ENCODE results near the gene REPS1.

The REPS1 gene

DNA sequence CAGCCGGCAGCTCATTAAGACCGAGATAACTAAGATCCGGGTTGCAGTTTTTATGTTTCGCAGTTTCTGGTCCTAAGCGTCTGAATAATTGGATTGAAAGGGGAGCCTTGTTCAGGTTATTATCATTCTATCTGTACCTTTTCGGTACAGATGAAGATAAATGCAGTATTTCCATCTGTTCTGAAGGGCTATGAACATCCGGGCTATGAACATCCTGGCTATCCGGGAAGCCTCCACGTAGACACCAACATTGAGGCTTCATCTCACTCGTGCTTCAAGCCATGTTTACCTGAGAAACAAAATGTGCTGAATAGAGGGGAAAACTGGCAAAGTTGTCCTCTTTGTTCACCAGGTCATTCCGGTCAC, 399 bp upstream of the REPS1 start:
- FAIRE-seq = no peak
- no peak for TF ChIP-seq PAX5 (IDR thresholded peaks at IDR 0.05; ENCODE audit: insufficient read depth, low read length, severe bottlenecking)
- TF ChIP-seq SPI1 (IDR thresholded peaks at IDR 0.05; ENCODE audit: low read depth, low read length) = no peak
- TF ChIP-seq POLR2A (IDR thresholded peaks at IDR 0.05; ENCODE audit: low read depth, low read length) = no peak
- TF ChIP-seq POU2F2 (IDR thresholded peaks at IDR 0.05; ENCODE audit: low read depth, low read length) = no peak
- no peak for TF ChIP-seq POLR2AphosphoS5 (IDR thresholded peaks at IDR 0.05; ENCODE audit: low read depth, low read length)
- TF ChIP-seq TAF1 (IDR thresholded peaks at IDR 0.05; ENCODE audit: low read depth, low read length) = no peak
- no peak for DNase-seq (ENCODE audit: insufficient read length, low spot score)

DNA sequence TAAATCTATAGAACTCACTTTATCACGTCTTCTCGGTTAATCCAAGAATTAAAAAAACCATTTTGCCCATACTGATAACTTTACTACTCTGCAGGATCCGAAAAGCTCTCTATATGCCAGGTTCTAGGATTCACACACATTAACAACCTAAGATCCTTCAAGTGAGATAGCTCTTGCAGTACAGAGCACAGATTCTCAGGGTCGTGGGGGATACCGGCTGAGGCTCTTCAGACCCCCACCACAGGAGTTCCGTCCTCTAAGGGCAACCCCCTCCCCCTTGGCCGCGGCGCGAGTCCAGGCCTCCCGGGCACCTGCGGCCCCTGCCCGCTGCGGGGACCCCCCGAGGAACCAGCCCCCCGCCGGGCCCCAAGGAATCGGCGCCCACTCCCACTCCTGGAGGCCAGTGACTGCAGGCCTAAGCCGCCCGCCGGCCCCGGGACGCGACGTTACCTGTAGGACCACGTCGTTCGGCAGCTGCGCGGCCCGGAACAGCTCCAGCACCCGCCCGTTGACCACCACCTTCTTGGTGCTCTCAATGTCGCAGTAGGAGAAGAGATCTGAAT, 892 bp downstream of the REPS1 start:
- no peak for TF ChIP-seq POU2F2 (IDR thresholded peaks at IDR 0.05; ENCODE audit: low read depth, low read length)
- TF ChIP-seq TAF1 (IDR thresholded peaks at IDR 0.05; ENCODE audit: low read depth, low read length) = no peak
- no peak for TF ChIP-seq POLR2A (IDR thresholded peaks at IDR 0.05; ENCODE audit: low read depth, low read length)
- TF ChIP-seq PAX5 (IDR thresholded peaks at IDR 0.05; ENCODE audit: insufficient read depth, low read length, severe bottlenecking) = no peak
- no peak for TF ChIP-seq POLR2AphosphoS5 (IDR thresholded peaks at IDR 0.05; ENCODE audit: low read depth, low read length)
- no peak for TF ChIP-seq SPI1 (IDR thresholded peaks at IDR 0.05; ENCODE audit: low read depth, low read length)
- no peak for DNase-seq (ENCODE audit: insufficient read length, low spot score)
- FAIRE-seq = no peak

DNA sequence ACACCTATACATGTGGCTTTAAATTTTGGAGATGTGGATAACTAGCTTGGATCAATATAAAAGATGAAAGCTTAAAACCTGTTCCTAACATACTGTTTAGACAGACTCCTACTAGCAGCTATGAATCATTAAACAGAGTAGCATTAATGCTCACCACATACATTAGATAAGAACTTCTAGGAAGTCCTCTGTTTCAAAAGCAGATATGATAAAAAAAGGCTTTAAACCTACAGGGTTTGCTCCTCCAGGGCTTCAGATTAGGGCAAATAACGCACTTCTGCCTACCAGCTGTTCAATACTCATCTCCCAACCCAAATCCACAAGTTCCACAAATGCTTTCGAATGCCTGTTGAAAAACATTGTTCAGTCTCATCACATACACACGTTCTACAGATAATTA, 1.5 kb downstream of the REPS1 start:
- DNase-seq (ENCODE audit: insufficient read length, low spot score) = no peak
- no peak for TF ChIP-seq POLR2A (IDR thresholded peaks at IDR 0.05; ENCODE audit: low read depth, low read length)
- no peak for TF ChIP-seq SPI1 (IDR thresholded peaks at IDR 0.05; ENCODE audit: low read depth, low read length)
- no peak for TF ChIP-seq POLR2AphosphoS5 (IDR thresholded peaks at IDR 0.05; ENCODE audit: low read depth, low read length)
- no peak for TF ChIP-seq POU2F2 (IDR thresholded peaks at IDR 0.05; ENCODE audit: low read depth, low read length)
- TF ChIP-seq TAF1 (IDR thresholded peaks at IDR 0.05; ENCODE audit: low read depth, low read length) = no peak
- FAIRE-seq = peak; percentile 28

DNA sequence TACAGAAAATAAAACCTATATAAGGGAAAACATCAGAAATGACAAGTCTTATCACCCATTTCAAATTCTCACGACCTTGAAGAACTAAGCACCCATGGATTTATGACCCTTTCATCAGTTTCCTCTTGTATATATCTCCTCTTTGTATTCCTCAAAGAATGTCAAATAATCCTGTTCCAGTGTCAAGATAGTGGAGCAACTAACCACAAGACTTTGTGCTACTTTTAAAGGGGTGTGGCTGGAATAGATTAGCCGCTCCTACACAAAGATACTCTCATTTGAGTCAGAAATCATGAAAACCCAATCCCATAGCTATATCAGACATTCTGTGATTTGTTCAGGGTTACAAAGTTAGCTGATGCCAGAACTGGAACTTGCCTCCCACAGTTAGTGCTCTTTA, 6.6 kb downstream of the REPS1 start:
- FAIRE-seq (no peak), DNase-seq (ENCODE audit: insufficient read length, low spot score) (no peak)
- no peak for TF ChIP-seq POLR2A (IDR thresholded peaks at IDR 0.05; ENCODE audit: low read depth, low read length)
- no peak for TF ChIP-seq PAX5 (IDR thresholded peaks at IDR 0.05; ENCODE audit: insufficient read depth, low read length, severe bottlenecking)
- TF ChIP-seq POU2F2 (IDR thresholded peaks at IDR 0.05; ENCODE audit: low read depth, low read length) = no peak
- TF ChIP-seq TAF1 (IDR thresholded peaks at IDR 0.05; ENCODE audit: low read depth, low read length) = no peak

DNA sequence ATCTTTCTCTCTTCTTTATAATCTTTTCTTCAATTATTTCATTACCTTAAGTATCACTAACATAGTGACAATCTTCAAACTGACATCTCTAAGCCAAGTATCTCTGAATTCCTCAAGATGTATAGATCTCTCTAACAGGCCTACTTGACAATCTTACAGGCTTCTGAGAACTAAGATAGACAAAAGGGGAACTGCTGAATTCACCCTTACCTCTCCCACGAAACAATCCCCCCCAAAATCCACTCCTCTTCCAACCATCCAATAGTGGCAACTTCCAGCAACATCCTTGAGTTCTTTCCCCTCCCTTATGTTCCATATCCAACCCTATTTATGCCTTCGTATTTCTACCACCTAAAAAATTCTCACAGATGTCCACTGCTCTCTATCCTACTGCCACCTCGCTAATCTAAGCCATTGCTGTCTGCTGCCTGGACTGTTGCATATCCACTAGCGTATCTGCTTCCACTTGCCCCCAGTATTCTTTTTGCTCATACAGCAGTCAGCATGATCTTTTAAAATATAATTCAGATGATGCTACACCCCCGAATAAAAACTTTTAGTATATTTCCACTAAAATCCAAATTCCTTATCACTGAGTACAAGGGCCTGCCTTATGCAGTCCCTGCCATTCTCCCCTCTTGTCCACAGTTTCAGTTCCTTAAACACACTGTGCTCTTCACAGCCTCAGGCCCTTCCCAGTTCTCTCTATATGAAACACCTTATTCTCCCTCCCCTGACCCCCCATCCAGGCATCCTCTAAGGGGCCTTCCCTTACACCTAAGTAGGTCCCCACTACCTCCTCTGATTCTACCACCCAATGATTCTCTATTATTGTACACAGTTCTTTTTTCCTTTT, 8.0 kb downstream of the REPS1 start:
- no peak for DNase-seq (ENCODE audit: insufficient read length, low spot score)
- TF ChIP-seq TAF1 (IDR thresholded peaks at IDR 0.05; ENCODE audit: low read depth, low read length) (no peak), PAX5 (IDR thresholded peaks at IDR 0.05; ENCODE audit: insufficient read depth, low read length, severe bottlenecking) (no peak), POLR2AphosphoS5 (IDR thresholded peaks at IDR 0.05; ENCODE audit: low read depth, low read length) (no peak), POLR2A (IDR thresholded peaks at IDR 0.05; ENCODE audit: low read depth, low read length) (no peak), SPI1 (IDR thresholded peaks at IDR 0.05; ENCODE audit: low read depth, low read length) (peak; percentile 95)

DNA sequence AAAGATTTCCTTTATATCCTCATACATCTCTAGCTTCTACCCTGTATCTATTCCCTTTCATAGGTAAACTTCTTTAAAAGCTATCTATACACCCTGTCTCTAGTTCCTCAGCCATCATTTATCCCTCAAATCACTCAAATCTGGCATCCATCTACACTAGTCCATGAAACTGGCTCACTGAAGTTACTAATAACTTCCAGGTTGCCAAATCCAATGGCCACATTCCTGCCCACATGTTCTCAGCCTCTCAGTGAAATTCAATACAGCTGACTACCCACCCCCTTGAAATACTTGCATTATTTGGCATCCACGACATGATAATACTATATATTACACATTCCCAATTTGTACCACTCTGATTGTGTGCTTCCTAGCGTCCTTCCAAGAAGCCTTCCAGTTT, 8.7 kb downstream of the REPS1 start:
- DNase-seq (ENCODE audit: insufficient read length, low spot score) (no peak), FAIRE-seq (no peak)
- TF ChIP-seq SPI1 (IDR thresholded peaks at IDR 0.05; ENCODE audit: low read depth, low read length) (no peak), TAF1 (IDR thresholded peaks at IDR 0.05; ENCODE audit: low read depth, low read length) (no peak), POLR2A (IDR thresholded peaks at IDR 0.05; ENCODE audit: low read depth, low read length) (no peak), POLR2AphosphoS5 (IDR thresholded peaks at IDR 0.05; ENCODE audit: low read depth, low read length) (no peak), PAX5 (IDR thresholded peaks at IDR 0.05; ENCODE audit: insufficient read depth, low read length, severe bottlenecking) (no peak), POU2F2 (IDR thresholded peaks at IDR 0.05; ENCODE audit: low read depth, low read length) (no peak)

More for the DNA sequence above, 8.0 kb downstream of the REPS1 start:
- FAIRE-seq = no peak

DNA sequence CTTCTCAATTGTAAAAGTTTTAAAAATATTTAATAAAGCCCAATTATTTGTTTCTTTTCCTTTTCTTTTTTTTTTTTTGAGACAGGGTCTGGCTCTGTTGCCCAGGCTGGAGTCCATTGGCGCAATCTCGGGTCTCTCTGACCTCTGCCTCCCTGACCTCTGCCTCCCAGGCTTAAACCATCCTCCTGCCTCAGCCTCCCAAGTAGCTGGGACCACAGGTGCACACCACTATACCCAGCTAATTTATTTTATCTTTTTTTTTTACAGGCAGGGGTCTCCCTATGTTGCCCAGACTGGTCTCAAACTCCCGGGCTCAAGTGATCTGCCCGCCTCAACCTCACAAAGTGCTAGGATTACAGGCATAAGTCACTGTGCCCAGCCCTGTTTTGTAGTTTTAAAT, 9.8 kb downstream of the REPS1 start:
- no peak for TF ChIP-seq POLR2A (IDR thresholded peaks at IDR 0.05; ENCODE audit: low read depth, low read length)
- no peak for TF ChIP-seq PAX5 (IDR thresholded peaks at IDR 0.05; ENCODE audit: insufficient read depth, low read length, severe bottlenecking)
- TF ChIP-seq SPI1 (IDR thresholded peaks at IDR 0.05; ENCODE audit: low read depth, low read length) = no peak
- TF ChIP-seq TAF1 (IDR thresholded peaks at IDR 0.05; ENCODE audit: low read depth, low read length) = no peak
- TF ChIP-seq POU2F2 (IDR thresholded peaks at IDR 0.05; ENCODE audit: low read depth, low read length) = no peak
- no peak for TF ChIP-seq POLR2AphosphoS5 (IDR thresholded peaks at IDR 0.05; ENCODE audit: low read depth, low read length)
- no peak for DNase-seq (ENCODE audit: insufficient read length, low spot score)
- FAIRE-seq = no peak

DNA sequence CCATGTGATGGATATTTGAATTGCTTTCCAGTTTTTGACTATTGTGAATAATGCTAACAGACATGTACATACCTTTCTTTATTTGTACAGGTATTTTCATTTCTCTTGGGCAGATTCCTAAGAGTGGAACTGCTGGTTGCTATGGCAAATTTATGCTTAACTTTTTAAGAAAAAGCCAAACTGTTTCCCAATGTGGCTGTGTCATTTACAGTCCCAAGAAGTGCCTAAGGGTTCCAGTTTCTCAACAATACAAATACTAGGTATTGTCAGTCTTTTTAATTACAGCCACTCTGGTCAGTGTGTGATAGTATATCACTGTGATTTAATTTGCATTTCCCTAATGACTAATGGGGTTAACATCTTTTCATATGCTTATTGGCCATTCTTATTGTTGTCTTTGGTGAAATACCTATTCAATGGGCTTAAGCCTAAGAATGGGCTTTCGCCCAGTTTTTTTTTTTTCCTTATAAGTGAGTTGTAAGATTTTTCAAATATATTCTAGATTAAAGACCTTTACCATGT, 10.3 kb downstream of the REPS1 start:
- DNase-seq (ENCODE audit: insufficient read length, low spot score) (no peak), FAIRE-seq (no peak)
- TF ChIP-seq PAX5 (IDR thresholded peaks at IDR 0.05; ENCODE audit: insufficient read depth, low read length, severe bottlenecking) (no peak), POLR2AphosphoS5 (IDR thresholded peaks at IDR 0.05; ENCODE audit: low read depth, low read length) (no peak), SPI1 (IDR thresholded peaks at IDR 0.05; ENCODE audit: low read depth, low read length) (no peak), POU2F2 (IDR thresholded peaks at IDR 0.05; ENCODE audit: low read depth, low read length) (no peak), TAF1 (IDR thresholded peaks at IDR 0.05; ENCODE audit: low read depth, low read length) (no peak), POLR2A (IDR thresholded peaks at IDR 0.05; ENCODE audit: low read depth, low read length) (no peak)

DNA sequence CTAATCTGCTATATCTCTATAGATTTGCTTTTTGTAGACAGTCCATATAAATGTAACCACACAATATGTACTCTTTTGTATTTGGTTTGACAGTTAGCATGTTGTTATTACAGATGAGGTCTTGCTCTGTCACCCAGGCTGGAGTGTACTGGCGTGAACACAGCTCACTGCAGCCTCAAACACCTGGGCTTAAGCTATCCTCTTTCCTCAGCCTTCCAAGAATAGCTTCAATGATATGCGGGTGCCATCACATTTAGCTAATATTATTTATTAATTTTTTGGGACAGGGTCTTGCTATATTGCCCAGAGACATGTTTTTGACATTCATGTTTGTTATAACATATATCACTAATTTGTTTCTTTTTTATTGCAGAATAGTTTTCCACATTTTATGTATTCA, 10.8 kb downstream of the REPS1 start:
- TF ChIP-seq POLR2A (IDR thresholded peaks at IDR 0.05; ENCODE audit: low read depth, low read length) = no peak
- no peak for TF ChIP-seq TAF1 (IDR thresholded peaks at IDR 0.05; ENCODE audit: low read depth, low read length)
- TF ChIP-seq PAX5 (IDR thresholded peaks at IDR 0.05; ENCODE audit: insufficient read depth, low read length, severe bottlenecking) = no peak
- no peak for TF ChIP-seq SPI1 (IDR thresholded peaks at IDR 0.05; ENCODE audit: low read depth, low read length)
- TF ChIP-seq POU2F2 (IDR thresholded peaks at IDR 0.05; ENCODE audit: low read depth, low read length) = no peak
- FAIRE-seq (peak; percentile 48), DNase-seq (ENCODE audit: insufficient read length, low spot score) (no peak)

All from GM12891 (cell line).